Activated naive CD4-positive, alpha-beta T cell treated with Interleukin-2 at 50 U/mL for 16 hours (primary cell): ENCODE measurements around the gene USP27X.

Experiments used
- DNase-seq: peaks from one replicate; pipeline ENCODE4 v3.0.0-alpha.2; 2020

USP27X gene

DNA sequence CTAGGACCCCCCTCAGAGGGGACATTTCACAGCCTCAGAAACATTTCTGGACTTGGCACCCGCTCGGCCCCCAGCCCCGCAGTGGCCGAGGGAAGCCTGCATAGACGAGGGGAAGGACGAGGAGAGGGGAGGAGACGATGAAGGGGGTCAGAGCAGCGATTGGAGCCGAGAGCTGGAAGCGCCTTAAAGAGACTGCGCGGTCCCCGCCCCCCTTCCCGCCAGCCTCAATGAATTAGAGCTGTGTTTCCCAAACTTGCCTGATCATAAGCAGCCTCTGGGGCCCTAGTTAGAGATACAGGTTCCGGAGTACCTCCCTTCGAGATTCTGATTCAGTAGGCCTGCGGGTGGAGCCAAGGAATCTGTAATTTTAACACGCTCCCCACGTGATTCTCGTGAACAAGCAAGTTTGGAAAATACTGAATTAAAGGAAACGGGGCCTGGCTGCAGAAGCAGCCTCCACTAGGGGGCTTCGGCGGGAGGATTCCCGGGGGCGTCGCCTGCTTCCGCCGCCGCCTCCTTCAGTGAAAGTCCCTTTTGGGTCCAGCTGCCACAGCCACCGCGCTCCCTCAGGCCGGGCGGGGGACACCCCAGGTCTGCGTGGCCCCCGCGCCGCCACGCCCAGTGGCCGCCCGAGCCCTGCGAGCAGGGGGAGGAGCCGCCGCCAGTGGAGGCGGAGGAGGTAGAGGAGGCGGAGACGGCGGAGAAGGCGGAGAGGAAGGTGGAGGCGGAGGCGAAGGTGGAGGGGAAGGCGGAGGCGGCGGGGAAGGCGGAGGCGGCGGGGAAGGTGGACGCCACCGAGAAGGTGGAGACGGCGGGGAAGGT is at the start of gene USP27X:
Gene USP27X, plus strand, starts transcription at position 651 of the 822 bp plus-strand sequence. CDS start 824 bp downstream, outside the sequence.
- DNase-seq = peak; percentile 76

DNA sequence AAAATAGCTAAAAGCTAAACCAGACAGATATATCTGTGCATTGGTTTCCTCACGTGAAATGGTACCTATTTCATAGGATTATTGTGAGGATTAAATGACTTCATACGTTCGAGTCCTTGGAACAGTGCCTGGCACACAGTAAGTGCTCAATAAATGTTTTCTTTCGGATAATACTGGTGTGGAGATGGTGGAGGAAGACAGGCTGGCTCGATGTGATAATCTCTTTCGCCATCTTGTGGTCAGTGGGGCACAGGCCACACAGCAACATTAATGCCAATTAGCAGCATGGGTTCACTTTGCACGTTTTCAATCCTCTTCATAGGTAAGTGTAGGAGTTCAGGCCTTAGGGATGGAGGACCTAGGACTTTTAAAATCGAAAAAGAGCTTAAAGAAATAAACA is 40.9 kb upstream of the USP27X start:
- no peak for DNase-seq

DNA sequence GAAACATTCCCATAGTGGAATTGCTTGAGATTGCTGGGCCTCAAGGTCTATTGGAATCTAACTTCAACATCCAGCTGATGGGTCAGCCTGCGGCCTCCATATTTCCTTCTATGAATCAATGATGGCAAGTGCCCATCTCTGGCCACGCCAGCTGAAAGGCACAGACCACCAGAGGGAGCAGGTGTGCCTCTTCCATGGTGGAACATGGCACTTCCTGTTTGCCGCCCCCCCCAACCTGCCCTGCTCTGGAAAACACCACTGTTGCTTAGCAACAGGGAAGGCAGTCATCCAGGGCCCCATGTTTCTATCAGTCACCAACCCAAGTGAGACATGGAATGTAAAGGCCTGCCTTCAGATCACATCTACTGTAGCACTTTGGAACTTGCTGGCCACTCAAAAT is 38.6 kb upstream of the USP27X start:
- DNase-seq = peak; percentile 28

DNA sequence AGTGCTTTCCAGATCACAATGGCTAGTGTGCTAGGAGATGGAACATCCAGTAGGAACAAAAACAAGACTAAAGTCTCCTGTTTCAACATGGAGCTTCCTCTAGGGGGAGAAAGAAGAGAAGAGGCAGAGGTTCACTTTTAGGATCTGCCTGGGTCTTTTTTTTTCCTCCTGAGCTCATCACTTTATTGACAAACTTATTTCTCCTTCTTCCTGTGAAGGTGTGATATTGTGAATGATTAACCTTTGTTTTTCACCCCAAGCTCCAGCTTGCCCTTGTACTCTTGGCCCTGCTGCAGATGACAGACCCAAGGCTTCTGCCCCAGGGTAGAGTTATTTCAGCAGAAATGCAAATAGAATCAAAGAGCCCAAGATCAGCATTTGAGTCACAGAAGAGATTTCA is 36.7 kb upstream of the USP27X start:
- DNase-seq = no peak

DNA sequence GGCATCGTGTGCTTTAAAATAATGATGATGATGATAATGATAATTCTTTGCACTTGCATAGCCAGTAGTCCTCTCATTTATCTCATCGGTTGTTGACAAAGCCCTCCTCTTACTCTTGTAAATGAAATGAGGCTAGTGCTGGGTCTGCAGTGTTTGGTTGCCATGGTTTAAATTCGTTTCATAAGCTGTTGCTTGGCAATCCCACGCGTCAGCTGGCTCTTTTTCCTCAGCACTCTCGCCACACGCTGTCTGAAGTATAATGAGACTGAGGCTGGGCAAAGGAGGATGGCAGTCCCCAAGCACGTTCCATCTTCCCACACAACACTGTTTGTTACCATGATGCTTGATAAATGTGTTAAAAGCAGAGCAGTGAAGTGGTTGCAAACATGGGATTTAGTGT is 34.7 kb upstream of the USP27X start:
- DNase-seq = no peak

DNA sequence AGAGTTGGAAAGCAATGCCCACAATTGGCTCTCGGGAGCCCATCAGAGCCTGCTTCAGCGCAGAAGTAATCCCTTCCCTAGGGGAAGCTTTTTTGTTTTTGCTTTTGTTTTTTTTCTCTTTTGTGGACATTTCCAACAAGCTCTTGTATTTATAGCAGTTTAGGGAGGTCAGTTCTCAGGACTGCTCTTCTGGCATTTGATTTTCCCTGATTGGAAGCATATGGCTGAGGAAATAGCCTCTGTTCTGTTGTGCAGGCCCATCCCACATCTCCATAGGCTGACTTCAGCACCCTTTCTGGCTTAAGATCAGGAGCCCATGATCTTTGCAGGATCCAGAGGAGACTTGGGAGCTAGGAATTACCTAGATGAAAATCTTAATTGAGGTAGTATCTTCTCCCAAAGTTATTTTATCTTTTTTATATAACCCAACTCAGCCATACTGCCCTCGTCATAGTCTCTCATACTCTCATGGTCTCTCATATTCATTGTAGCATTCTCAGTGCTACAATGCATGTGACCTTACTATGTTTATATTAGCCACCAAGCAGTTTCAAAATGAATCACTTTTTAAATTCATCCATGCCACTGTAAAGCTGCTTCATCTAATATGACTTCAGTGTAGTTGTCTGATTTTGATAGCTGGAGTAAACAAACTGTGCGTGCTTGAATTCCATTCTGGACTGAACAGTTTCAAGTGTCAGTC is 33.4 kb upstream of the USP27X start:
- DNase-seq = no peak

DNA sequence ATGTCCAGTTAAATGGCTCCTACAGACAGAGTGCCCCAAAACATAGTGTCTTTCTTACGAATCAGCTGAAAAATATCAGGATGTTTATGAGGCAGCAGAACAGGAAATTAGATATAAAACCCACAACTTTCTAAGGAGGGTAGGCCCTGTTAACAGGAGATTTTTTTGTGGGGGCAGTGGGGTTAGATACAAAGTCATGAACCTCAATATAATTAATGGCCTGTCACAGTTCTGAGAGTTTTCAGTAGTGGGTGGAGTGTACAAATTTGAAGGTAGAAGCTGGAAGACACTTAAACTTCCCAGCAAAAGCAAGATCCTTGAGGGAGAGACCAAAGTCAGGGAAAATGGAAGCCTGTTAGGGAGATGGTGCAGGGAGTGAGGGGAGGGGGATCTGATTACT is 32.8 kb upstream of the USP27X start:
- DNase-seq = no peak

DNA sequence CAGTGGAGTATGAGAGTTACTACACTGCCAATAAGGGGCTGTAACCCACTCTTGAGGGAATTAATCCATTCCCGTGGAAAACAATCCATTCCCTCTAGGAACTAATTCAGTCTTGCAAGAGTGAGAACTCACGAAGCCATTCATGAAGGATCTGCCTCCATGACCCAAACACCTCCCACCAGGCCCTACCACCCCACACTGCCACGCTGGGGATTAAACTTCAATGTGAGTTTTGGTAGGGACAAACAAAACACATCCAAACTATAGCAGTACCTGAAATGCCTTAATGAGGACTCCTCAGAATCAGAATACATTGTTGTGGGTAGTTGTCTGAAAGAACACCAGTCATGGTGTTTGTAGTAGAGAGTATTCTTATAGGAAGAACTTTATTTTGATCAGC is 31.0 kb upstream of the USP27X start:
- no peak for DNase-seq

DNA sequence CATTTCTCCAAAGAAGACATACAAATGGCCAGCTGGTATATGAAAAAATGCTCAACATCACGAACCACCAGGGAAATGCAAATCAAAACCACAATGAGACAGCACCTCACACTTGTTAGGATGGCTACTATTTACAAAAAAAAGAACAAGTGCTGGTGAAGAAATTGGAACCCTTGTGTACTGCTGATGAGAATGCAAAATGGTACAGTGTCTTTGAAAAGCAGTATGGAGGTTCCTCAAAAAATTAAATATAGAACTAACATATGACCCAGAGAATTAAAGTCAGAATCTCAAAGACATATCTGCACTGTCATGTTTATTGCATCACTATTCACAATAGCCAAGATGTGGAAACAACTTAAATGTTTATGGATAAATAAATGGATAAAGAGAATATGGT is 29.3 kb upstream of the USP27X start:
- no peak for DNase-seq

DNA sequence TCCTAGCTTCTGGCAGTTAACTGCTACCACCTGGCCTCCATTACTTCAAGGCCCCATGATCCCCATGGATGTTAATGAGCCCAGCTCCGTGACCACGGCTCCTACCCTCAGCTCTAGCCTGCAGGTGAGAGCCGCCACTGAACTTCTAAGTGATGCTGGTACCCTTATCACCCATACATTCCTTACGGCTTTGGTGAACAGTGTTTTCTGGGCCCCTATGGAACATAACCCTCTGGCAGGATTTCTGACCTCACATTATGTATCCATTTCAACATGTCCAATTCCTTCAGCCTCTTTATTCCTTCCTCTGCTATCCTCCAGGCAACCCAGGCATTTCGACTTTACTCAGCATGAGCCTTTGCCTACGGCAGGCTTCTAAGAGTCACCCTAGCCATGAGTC is 25.6 kb upstream of the USP27X start:
- no peak for DNase-seq

DNA sequence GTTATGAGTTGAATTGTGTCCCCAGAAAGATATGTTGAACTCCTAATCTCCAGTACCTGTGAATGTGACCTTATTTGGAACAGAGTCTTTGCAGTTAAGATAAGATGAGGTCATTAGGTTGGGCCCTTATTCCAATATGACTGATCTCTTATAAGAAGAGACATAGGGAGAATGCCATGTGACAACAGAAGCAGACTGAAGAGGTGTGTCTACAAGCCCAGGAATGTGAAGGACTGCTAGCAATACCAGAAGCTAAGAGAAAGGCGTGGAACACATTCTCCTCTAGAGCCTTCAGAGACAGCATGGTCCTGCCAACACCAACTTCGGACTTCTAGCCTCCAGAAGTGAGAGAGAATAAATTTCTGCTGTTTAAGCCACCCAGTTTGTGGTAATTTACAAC is 22.5 kb upstream of the USP27X start:
- DNase-seq = no peak

DNA sequence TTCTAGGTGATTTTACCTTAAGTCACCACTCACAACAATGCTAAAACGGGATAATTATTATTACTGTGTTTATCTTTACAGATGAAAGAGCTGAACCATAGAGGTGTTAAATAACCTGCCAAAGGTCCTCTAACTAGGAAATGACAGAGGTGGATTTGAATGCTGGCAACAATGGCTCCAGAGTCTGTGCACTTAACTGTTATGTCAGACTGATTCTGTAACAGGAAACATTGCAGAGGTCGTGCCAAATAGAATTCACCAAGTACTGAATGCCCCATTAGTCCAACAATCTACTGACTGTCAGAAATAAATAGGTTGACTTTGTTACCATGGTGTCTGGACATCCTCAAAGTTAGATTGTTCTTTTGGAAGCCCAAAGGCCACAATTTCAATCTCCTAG is 20.9 kb upstream of the USP27X start:
- no peak for DNase-seq

DNA sequence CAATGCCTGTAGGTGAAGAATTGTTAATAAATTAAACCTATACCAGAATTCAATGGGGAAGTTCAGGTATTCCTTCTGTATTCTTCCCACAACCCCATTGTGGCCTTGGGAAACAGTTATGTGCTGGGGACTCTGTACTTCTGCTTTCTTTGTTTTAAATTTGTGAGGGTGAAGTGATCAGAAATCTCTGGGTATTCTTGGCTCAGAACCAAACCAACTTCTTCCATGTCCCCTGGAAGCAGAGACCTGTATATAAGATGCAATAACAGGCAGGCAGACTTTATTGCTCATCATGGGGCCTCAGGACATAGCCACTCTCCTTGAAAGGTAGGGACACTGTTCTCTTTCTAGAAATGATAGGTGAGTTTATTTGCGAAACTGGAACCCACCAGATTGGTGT is 19.8 kb upstream of the USP27X start:
- no peak for DNase-seq

DNA sequence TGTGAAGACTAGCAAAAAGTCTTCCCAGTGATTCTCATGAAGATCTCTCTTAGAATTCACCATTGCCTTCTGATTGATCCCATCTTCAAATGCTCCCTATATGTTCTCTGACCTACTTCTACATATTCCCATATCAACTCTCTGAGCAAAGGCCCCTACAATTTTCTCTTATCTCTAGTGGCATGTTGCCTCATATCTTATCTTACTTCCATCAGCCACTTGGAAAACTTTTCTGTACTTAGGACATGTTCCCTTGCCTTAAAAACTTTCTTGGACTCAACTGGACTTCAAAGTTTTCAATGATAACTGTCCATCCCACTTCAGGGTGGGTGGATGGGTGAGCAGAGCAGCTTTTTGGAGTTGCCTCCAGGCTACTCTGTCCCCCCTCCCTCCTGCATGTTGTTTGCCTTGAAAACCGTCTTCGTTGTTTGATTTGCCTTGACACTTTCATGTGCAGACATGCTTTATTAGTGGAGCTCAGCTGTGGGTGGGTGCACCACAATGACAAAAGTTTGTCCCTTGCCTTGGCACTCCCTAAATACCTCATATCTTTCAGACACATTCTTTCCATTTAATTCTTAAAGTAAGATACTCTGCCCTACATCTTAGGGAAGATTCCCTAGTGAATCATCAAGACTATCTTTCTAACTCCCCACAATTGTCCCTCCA is 18.3 kb upstream of the USP27X start:
- DNase-seq = no peak

DNA sequence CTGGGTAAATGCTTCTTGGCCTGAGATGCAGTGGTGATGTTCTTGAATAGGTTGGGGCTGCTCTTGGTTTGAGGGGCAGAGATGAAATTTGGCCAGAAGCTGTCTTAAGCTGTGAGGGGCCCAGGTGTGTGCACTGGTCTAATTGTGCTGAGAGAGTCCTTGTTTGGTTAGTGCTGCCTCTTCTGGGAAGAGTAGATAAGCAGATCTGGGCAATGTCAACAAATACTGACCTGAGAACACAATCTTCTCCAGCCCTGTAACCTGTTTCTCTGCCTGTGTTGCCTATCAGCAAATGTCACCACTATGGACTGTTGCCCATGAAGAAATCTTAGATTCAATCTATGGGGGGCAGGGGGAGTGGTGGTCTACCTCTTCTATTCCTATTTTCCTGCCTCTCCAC is 17.2 kb upstream of the USP27X start:
- no peak for DNase-seq

DNA sequence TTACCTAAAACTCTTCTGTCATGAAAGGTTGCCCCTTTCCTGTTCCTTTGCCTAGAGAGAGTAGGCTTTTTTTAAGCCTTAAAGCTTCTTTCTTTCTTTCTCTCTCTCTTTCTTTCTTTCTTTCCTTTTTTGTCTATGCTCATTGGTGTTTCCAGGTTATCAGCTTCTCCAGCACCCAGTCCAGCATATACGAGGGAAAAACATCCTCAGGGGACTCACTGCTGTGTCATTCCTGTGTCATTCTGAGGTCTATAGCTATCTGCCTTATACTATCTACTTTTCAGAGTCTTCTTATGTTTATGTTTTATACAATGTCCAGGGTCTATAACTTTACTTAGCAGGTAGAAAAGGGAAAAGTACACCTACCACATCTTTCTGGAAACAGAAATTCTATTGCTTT is 10.5 kb upstream of the USP27X start:
- DNase-seq = no peak

DNA sequence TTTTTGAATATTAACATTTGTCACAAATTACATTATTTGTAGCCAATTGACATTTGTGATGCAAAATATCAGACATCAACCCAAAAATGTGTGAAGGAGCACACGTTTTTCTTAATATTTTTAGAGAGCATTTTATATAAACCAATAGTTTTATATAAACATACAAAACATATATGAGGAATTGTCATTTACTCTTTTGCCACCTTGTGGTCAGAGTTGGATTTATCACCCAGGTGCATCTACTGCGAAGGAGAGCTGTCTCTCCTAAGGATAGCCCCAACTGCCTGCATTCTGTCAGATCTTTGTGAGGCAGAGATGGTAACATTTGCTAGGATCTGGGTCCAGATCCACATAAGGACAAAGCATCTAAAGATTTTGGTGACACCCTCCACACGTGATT is 2.5 kb upstream of the USP27X start:
- no peak for DNase-seq

DNA sequence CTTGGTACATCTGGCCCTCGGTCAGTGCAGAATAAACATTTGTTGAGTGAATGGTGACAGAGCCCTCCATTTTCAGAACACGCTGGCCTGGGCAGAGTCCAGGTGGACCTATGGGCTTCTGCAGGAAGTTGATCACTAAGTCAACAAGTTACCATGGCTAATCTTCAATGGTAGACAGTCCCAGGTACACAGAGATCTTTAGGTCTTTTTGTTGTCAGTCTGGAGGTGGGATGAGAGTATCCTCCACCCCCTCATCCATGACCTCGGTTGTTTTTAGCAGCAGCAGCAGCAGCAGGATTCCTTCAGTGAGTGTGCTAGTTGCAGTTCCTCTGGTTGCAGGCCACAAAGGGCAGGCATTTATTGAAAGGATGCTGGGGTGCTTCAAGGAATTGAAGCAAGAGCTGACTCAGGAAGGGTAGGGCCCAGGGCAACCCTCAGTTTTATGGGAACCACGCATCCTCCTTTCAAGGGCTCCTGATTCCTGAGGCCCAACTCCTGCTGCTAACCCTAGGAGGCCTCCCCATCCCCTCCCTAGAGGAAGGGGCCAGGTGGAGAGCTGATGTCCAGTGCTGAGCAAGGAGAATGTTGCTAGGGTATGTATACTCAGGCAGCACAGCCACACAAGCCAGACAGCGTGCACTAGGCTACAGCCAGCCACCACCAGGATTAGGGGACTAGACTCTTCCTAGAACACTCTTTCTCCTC is 1.7 kb upstream of the USP27X start:
- DNase-seq = no peak

DNA sequence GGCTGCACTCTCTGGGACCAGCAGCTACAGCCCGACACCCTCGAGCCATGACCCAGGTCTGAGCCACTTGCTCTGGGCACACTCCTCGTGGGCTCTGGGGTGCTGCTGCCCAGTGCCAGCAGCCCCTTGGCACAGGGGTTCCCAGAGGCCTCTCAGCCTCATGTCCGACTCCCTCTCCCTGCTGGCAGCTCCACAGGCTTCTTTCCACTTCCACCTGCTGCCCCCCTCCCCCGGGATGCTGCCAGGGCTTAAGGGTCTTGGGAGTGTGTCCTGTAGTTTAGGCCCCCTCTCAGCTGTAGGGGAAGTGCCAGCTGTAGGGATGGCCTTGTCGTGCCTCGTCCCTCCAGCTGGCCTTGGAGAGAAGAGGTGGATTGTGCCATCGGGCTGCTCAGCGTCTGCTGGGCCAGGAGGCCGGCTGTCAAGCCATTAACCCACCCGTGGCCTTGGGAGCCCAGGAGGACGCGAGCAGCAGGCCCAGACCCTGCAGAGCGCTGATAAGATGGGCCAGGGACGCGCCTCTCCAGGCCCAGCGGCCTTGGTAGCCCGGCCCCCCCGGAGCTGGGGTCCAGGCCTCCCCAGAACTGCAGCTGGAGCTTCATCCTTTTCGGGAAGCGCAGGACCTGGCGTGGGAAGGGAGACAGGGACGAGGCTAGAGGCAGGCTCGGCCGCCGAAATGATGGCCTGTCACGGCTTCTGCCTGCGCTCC is 1.0 kb upstream of the USP27X start:
- no peak for DNase-seq

DNA sequence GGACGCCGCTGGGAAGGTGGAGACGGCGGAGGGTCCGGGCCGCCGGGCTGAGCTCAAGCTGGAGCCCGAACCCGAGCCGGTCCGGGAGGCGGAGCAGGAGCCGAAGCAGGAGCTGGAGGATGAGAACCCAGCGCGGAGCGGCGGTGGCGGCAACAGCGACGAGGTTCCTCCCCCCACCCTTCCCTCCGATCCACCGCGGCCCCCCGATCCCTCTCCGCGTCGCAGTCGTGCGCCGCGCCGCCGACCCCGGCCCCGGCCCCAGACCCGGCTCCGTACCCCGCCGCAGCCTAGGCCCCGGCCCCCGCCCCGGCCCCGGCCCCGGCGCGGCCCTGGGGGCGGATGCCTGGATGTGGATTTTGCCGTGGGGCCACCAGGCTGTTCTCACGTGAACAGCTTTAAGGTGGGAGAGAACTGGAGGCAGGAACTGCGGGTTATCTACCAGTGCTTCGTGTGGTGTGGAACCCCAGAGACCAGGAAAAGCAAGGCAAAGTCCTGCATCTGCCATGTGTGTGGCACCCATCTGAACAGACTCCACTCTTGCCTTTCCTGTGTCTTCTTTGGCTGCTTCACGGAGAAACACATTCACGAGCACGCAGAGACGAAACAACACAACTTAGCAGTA is 483 bp downstream of the USP27X start:
- no peak for DNase-seq

DNA sequence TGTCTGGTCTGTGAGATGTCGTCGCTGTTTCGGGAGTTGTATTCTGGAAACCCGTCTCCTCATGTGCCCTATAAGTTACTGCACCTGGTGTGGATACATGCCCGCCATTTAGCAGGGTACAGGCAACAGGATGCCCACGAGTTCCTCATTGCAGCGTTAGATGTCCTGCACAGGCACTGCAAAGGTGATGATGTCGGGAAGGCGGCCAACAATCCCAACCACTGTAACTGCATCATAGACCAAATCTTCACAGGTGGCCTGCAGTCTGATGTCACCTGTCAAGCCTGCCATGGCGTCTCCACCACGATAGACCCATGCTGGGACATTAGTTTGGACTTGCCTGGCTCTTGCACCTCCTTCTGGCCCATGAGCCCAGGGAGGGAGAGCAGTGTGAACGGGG is 1.4 kb downstream of the USP27X start:
- DNase-seq = no peak

DNA sequence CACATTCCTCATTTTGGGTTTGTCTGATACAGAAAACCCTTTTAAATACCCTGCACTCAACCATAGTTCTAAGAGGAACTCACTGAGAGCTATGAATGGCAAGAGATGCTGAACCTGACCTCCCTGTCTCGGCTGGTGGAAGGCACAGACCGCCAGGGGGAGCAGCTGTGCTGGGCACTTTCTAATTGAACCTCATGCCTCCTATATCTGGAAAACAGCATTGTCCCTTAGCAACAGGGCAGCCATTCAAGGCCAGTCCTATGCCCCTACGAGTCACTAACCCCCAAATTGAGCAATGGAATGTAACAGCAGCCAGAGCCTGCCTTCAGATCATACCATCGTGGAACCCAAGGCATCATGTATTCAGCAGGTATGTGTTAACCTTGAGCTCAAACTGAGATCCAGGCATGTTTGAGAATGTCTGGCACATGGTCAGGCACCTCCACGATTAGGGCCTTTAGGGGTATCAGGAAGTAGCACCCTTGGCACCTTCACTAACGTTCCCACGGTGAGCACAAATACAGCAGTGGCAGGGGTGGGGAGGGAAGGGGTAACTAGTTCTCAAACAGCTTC is 5.1 kb downstream of the USP27X start:
- peak; percentile 55 for DNase-seq
